Measurements from ENCODE around the gene PXYLP1. TPM values are rescaled to one million over a fixed set of nuclear protein-coding genes. Genes with fewer than 3 reads are reported as not detected.

Gene PXYLP1
- total RNA-seq, 1 donor from 2014 or later = 36.3 TPM

GRCh38 chr3:141237701-141238521 lies 6.3 kb downstream of the PXYLP1 start:
- Mint-ChIP-seq H3K4me1 (peaks cover 24% of the 10 kb centered on the region), H3K27ac (no peak overlapping the region), H3K27me3 (ENCODE audit: insufficient read depth, low read depth) (peaks cover 3% of the 10 kb centered on the region), H3K36me3 (peaks cover 25% of the 10 kb centered on the region), H3K9me3 (no peaks in the 10 kb centered on the region), H3K4me3 (no peak overlapping the region)
- Histone ChIP-seq H2AFZ (replicated peaks) (no peak overlapping the region), H3K4me2 (no peak overlapping the region), H3K27ac (no peak overlapping the region), H3K9me3 (ENCODE audit: low read depth) (no peaks in the 10 kb centered on the region), H3K36me3 (no peaks in the 10 kb centered on the region), H3K79me2 (ENCODE audit: low read depth) (peaks cover 3% of the 10 kb centered on the region), H3K4me3 (no peak overlapping the region), H3K4me1 (peaks cover 13% of the 10 kb centered on the region), H3K27me3 (peaks cover 5% of the 10 kb centered on the region), H3F3A (ENCODE audit: low read depth) (peaks cover 2% of the 10 kb centered on the region), H4K20me1 (ENCODE audit: low read depth) (no peaks in the 10 kb centered on the region), H3K9ac (no peak overlapping the region)
- TF ChIP-seq CTCF (IDR thresholded peaks at IDR 0.05) (no peak), EZH2phosphoT487 (IDR thresholded peaks at IDR 0.05) (no peak), EZH2 (IDR thresholded peaks at IDR 0.05) (no peak)
- DNase-seq (ENCODE audit: low spot score) = no peak

- no peak overlapping the region for H3K27ac ChIP-seq
- no peak overlapping the region for H3K9ac ChIP-seq
- H2AFZ ChIP-seq (replicated peaks) = no peak overlapping the region
- Mint-ChIP-seq H3K4me3 (no peak overlapping the region), H3K4me1 (peaks cover 30% of the 10 kb centered on the region), H3K27ac (no peak overlapping the region), H3K9me3 (no peaks in the 10 kb centered on the region), H3K27me3 (ENCODE audit: insufficient read depth, low read depth) (peaks cover 3% of the 10 kb centered on the region), H3K36me3 (peaks cover 25% of the 10 kb centered on the region)
- H3K4me1 ChIP-seq = peaks cover 13% of the 10 kb centered on the region
- H3K36me3 ChIP-seq = no peaks in the 10 kb centered on the region
- no peaks in the 10 kb centered on the region for H3K79me2 ChIP-seq (ENCODE audit: low read depth)
- no peaks in the 10 kb centered on the region for H3K27me3 ChIP-seq
- TF ChIP-seq EZH2phosphoT487 (IDR thresholded peaks at IDR 0.05) (no peak), EZH2 (IDR thresholded peaks at IDR 0.05) (no peak), CTCF (IDR thresholded peaks at IDR 0.05) (no peak)
- DNase-seq (ENCODE audit: low spot score) = no peak
- no peaks in the 10 kb centered on the region for H3F3A ChIP-seq (ENCODE audit: low read depth)
- no peaks in the 10 kb centered on the region for H4K20me1 ChIP-seq (ENCODE audit: low read depth)
- H3K4me2 ChIP-seq = no peak overlapping the region
- H3K9me3 ChIP-seq (ENCODE audit: low read depth) = no peaks in the 10 kb centered on the region
- no peak overlapping the region for H3K4me3 ChIP-seq
Measured at GRCh38 chr3:141239511-141240281, 8.1 kb downstream of the PXYLP1 start.

DNA sequence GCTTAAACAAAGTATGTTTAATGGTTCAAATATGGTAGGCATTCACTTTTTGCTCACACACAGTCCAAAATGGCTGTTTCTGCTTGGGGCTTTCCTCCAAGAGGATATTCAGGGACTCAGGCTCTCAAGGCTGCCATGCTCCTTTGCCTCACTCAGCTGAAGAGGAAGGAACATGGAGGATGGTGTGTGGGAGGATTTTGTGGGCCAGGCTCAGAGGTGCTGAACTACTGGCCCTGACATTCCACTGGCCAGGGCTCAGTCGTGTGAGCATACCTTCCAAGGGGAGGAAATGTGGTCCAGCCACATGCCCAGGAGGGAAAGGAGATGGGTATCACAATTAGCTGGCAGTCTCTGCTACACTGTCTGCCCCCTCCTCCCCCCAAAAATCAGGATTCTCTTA lies 8.7 kb downstream of the PXYLP1 start:
- Mint-ChIP-seq H3K36me3 (peaks cover 19% of the 10 kb centered on the region), H3K4me1 (peaks cover 27% of the 10 kb centered on the region)
- H3K9me3 ChIP-seq (ENCODE audit: low read depth) = no peaks in the 10 kb centered on the region

More for the DNA sequence above, 8.7 kb downstream of the PXYLP1 start:
- Histone ChIP-seq H4K20me1 (ENCODE audit: low read depth) (no peaks in the 10 kb centered on the region), H3K9ac (no peak overlapping the region), H2AFZ (replicated peaks) (no peak overlapping the region), H3K36me3 (no peaks in the 10 kb centered on the region), H3K27me3 (no peaks in the 10 kb centered on the region), H3K4me1 (peaks cover 13% of the 10 kb centered on the region), H3K79me2 (ENCODE audit: low read depth) (no peaks in the 10 kb centered on the region), H3F3A (ENCODE audit: low read depth) (no peaks in the 10 kb centered on the region), H3K4me3 (no peak overlapping the region), H3K27ac (no peak overlapping the region), H3K4me2 (no peak overlapping the region)
- DNase-seq (ENCODE audit: low spot score) = no peak
- TF ChIP-seq EZH2phosphoT487 (IDR thresholded peaks at IDR 0.05) (no peak), EZH2 (IDR thresholded peaks at IDR 0.05) (no peak), CTCF (IDR thresholded peaks at IDR 0.05) (no peak)
- H3K9me3 Mint-ChIP-seq = no peaks in the 10 kb centered on the region
- H3K27me3 Mint-ChIP-seq (ENCODE audit: insufficient read depth, low read depth) = peaks cover 3% of the 10 kb centered on the region
- no peak overlapping the region for H3K27ac Mint-ChIP-seq
- H3K4me3 Mint-ChIP-seq = no peak overlapping the region
